Measurements from ENCODE around the gene LIMD2. TPM values are rescaled to one million over a fixed set of nuclear protein-coding genes. Genes with fewer than 3 reads are reported as not detected.
A peak's percentile ranks its signal among the peaks of the same experiment; 100 is the strongest.

Gene LIMD2
- total RNA-seq, 1 experiment from 2014 or later = 93.5 TPM

GRCh38 chr17:63701868-63702720 is 2.2 kb upstream of the LIMD2 start:
- no peak overlapping the region for H2AK5ac ChIP-seq (ENCODE audit: insufficient read length, low read length)
- H3T11ph ChIP-seq (ENCODE audit: low read length) = no peak overlapping the region
- H3K18ac ChIP-seq (ENCODE audit: insufficient read length, low read depth, low read length) = no peak overlapping the region
- Mint-ChIP-seq H3K27me3 (ENCODE audit: low read depth) (peaks cover 5% of the 10 kb centered on the region), H3K36me3 (ENCODE audit: insufficient read depth in 1 of 3, low read depth in 3 of 3) (peaks cover 4 to 37% (median 22%) of the 10 kb centered on the region in 3 experiments), H3K4me1 (peaks cover 28 to 30% of the 10 kb centered on the region in 2 experiments), H3K27ac (no peak overlapping the region), H3K4me3 (peak overlapping the region; percentile 59 to 77), H3K9me3 (no peaks in the 10 kb centered on the region)
- H3K27ac ChIP-seq (ENCODE audit: insufficient read length, low read depth, low read length) = no peak overlapping the region
- no peak overlapping the region for H3K4ac ChIP-seq (ENCODE audit: low read depth, low read length)
- TF ChIP-seq, protein P1, sequence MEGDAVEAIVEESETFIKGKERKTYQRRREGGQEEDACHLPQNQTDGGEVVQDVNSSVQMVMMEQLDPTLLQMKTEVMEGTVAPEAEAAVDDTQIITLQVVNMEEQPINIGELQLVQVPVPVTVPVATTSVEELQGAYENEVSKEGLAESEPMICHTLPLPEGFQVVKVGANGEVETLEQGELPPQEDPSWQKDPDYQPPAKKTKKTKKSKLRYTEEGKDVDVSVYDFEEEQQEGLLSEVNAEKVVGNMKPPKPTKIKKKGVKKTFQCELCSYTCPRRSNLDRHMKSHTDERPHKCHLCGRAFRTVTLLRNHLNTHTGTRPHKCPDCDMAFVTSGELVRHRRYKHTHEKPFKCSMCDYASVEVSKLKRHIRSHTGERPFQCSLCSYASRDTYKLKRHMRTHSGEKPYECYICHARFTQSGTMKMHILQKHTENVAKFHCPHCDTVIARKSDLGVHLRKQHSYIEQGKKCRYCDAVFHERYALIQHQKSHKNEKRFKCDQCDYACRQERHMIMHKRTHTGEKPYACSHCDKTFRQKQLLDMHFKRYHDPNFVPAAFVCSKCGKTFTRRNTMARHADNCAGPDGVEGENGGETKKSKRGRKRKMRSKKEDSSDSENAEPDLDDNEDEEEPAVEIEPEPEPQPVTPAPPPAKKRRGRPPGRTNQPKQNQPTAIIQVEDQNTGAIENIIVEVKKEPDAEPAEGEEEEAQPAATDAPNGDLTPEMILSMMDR (conservative IDR thresholded peaks at IDR 0.05) = no peak
- peaks cover 20% of the 10 kb centered on the region for H3K23me2 ChIP-seq (ENCODE audit: insufficient read length, low read depth, low read length, poor library complexity, severe bottlenecking)
- H3K9ac ChIP-seq (ENCODE audit: extremely low read depth, insufficient read length, low read length) = no peak overlapping the region
- H4K20me1 ChIP-seq (ENCODE audit: control insufficient read depth, insufficient read depth, insufficient read length) = no peaks in the 10 kb centered on the region
- no peak overlapping the region for H4K5ac ChIP-seq (ENCODE audit: insufficient read length, low read depth, low read length)
- no CpG with 5 or more reads among the region's 19 CpGs for WGBS (ENCODE audit: extremely low coverage, insufficient read length, low lambda C conversion rate)
- no peak overlapping the region for H2AFZ ChIP-seq (ENCODE audit: low read length)
- no peaks in the 10 kb centered on the region for H3K27me3 ChIP-seq (ENCODE audit: insufficient read depth, low read length)
- H3K4me2 ChIP-seq (ENCODE audit: insufficient read depth, insufficient read length, low read length) = no peak overlapping the region
- H4K8ac ChIP-seq (replicated peaks; ENCODE audit: insufficient read length, low read depth, low read length) = no peak overlapping the region
- no peaks in the 10 kb centered on the region for H3K79me2 ChIP-seq (ENCODE audit: insufficient read depth, low read length)
- no peak overlapping the region for H3K23ac ChIP-seq (ENCODE audit: insufficient read length, low read depth, low read length)
- DNase-seq = no peak
- H3K56ac ChIP-seq (ENCODE audit: insufficient read length, low read depth, low read length) = no peak overlapping the region
- no peak overlapping the region for H2BK120ac ChIP-seq (ENCODE audit: low read depth, low read length, poor library complexity, severe bottlenecking)
- H2BK15ac ChIP-seq (ENCODE audit: low read depth, low read length) = no peak overlapping the region
- no peaks in the 10 kb centered on the region for H3K9me3 ChIP-seq (ENCODE audit: control insufficient read depth, low read depth, low read length)
- no peak overlapping the region for H2BK12ac ChIP-seq (ENCODE audit: insufficient read length, low read depth, low read length)
- H2BK20ac ChIP-seq (ENCODE audit: low read depth, low read length, poor library complexity, severe bottlenecking) = no peak overlapping the region
- no peaks in the 10 kb centered on the region for H3K79me1 ChIP-seq (ENCODE audit: insufficient read depth, low read depth, low read length, poor library complexity, severe bottlenecking)
- H4K91ac ChIP-seq (ENCODE audit: insufficient read length, low read depth, low read length) = no peak overlapping the region
- H3K14ac ChIP-seq (ENCODE audit: insufficient read depth, low read length) = no peak overlapping the region
- no peaks in the 10 kb centered on the region; the same call in 1 of the 2 replicates for H3K4me1 ChIP-seq (ENCODE audit: insufficient read depth, low read length)
- H2BK5ac ChIP-seq (ENCODE audit: insufficient read length, low read length) = no peak overlapping the region
